Vagina (tissue), 2 donors: ENCODE measurements around the gene HMGXB3.

Experiments
- POLR2A ChIP-seq, 2 donors: fragments of 450-650 bp; IDR thresholded peaks; one replicate each; pipeline ENCODE4 v1.6.1; 2017; ENCODE audit warnings: antibody characterized with exemption in 2 of 2, mild to moderate bottlenecking in 2 of 2, moderate library complexity in 2 of 2
- POLR2AphosphoS5 ChIP-seq, 2 donors: sonication (generic); formaldehyde crosslinking; IDR thresholded peaks; one replicate each; pipeline ENCODE4 v1.9.0; 2017; ENCODE audit warnings: antibody characterized with exemption in 2 of 2, mild to moderate bottlenecking in 2 of 2, low read depth in 1 of 2; ENCODE audit not compliant: insufficient read depth in 1 of 2
- TF ChIP-seq, protein P1 (sequence below), 3 experiments: fragments of 450-650 bp in 2 of 3; fragments of 200-600 bp in 1 of 3; sonication (generic) in 1 of 3; IDR thresholded peaks; one replicate each; pipeline ENCODE4 v1.5.1; 2017 to 2019; ENCODE audit warnings: antibody characterized with exemption in 3 of 3, mild to moderate bottlenecking in 2 of 3, moderate library complexity in 2 of 3

DNA sequence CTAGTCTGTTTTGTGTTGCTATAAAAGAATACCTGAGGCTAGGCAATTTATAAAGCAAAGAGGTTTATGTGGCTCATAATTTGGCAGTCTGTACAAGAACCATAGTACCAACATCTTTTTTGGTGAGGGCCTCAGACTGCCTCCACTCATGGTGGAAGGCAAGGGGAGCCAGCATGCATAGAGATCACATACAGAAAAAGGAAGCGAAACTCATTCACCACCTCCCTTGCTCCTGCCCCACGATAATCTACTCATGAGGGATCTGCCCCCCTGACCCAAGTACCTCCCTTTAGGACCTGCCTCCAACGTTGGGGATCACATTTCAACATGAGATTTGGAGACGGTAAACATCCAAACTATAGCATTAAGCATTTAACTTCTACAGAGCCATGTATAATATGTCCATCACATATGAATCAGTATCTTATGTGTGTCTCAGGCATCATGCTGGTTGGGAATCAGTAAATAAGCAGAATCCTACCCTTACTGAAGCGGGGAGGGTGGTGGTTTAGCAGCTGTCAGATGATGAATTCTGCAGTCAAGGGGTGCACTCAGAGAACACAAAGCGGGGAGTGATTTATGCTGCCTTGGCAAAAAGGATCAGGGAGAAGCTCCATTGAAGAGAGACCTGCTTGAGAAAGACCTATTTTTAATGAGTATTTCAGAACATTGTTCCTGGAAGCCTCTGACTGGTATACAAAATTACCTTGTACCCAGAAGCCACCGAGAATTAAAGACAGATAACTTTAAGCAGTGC is 34.8 kb downstream of the HMGXB3 start:
- TF ChIP-seq POLR2A (IDR thresholded peaks at IDR 0.05) = no peak
- TF ChIP-seq POLR2AphosphoS5 (IDR thresholded peaks at IDR 0.05; ENCODE audit: insufficient read depth in 1 of 2, low read depth in 1 of 2) = no peak
- TF ChIP-seq, protein P1, sequence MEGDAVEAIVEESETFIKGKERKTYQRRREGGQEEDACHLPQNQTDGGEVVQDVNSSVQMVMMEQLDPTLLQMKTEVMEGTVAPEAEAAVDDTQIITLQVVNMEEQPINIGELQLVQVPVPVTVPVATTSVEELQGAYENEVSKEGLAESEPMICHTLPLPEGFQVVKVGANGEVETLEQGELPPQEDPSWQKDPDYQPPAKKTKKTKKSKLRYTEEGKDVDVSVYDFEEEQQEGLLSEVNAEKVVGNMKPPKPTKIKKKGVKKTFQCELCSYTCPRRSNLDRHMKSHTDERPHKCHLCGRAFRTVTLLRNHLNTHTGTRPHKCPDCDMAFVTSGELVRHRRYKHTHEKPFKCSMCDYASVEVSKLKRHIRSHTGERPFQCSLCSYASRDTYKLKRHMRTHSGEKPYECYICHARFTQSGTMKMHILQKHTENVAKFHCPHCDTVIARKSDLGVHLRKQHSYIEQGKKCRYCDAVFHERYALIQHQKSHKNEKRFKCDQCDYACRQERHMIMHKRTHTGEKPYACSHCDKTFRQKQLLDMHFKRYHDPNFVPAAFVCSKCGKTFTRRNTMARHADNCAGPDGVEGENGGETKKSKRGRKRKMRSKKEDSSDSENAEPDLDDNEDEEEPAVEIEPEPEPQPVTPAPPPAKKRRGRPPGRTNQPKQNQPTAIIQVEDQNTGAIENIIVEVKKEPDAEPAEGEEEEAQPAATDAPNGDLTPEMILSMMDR (IDR thresholded peaks at IDR 0.05) = no peak
